Body of pancreas (tissue), 4 donors: Measurements from ENCODE around the gene FAM240B. TPM values are rescaled to one million over a fixed set of nuclear protein-coding genes. Genes with fewer than 3 reads are reported as not detected.

Source experiments
- ATAC-seq: fragments of 150-250 bp; one replicate; pipeline ENCODE4 v1.9.1; 2016
- DNase-seq, 4 donors: peaks; one replicate each; pipeline ENCODE4 v3.0.0-alpha.2; 2019
- H3K27ac ChIP-seq, 4 donors: fragments of 200-600 bp; sonication (generic); 1 replicate in 3 of 4; 2 replicates in 1 of 4; pipeline versions ENCODE4 v1.5.1 to v1.6.1; 2016 to 2019; ENCODE audit warnings: mild to moderate bottlenecking in 1 of 4, mixed read lengths in 1 of 4, moderate library complexity in 1 of 4
- H3K27me3 ChIP-seq, 2 donors: fragments of 200-600 bp; sonication (generic); one replicate each; pipeline ENCODE4 v1.6.0; 2016; ENCODE audit warnings: mild to moderate bottlenecking in 1 of 2
- H3K36me3 ChIP-seq, 2 donors: fragments of 200-600 bp; sonication (generic); replicated peaks in 1 of 2; 2 replicates each; pipeline ENCODE4 v1.5.1; 2016; ENCODE audit warnings: low read depth in 2 of 2; ENCODE audit not compliant: insufficient read depth in 1 of 2
- H3K4me1 ChIP-seq: fragments of 200-600 bp; sonication (generic); one replicate; pipeline ENCODE4 v1.6.0; 2016
- H3K4me3 ChIP-seq, 2 donors: fragments of 200-600 bp; sonication (generic); 1 replicate in 1 of 2; 2 replicates in 1 of 2; pipeline ENCODE4 v1.5.1; 2016 to 2019
- H3K9me3 ChIP-seq, 3 donors: fragments of 200-600 bp; sonication (generic); 1 replicate in 2 of 3; 2 replicates in 1 of 3; pipeline ENCODE4 v1.5.1; 2016
- CTCF ChIP-seq, 7 experiments: fragments of 450-650 bp in 4 of 7; fragments of 200-600 bp in 3 of 7; sonication (generic) in 3 of 7; IDR thresholded peaks; one replicate each; pipeline ENCODE4 v1.5.1; 2016 to 2019; ENCODE audit warnings: antibody characterized with exemption in 7 of 7
- POLR2A ChIP-seq, 3 donors: fragments of 450-650 bp; IDR thresholded peaks; one replicate each; pipeline ENCODE4 v1.6.1; 2016; ENCODE audit warnings: antibody characterized with exemption in 3 of 3, mild to moderate bottlenecking in 2 of 3
- WGBS, 2 donors: methylation state at CpG; one replicate each; pipeline ENCODE4 v1.1.5; 2017; 5-methylcytosine and 5-hydroxymethylcytosine counted together
- intact Hi-C: fragments of 100-400 bp; cut with DNase I; formaldehyde crosslinking; loops from one replicate; pipeline ENCODE4 v1.15.1; 2023
- total RNA-seq, 2 donors: library from RNA; depleted of rRNA; stranded (reverse); fragments of >200 nt; gene quantifications; one replicate each; pipeline ENCODE4 v1.1.0, GENCODE V29; 2016

FAM240B gene
- total RNA-seq, 2 donors from 2014 or later = not detected

- no peaks in the 10 kb centered on the region for H3K36me3 ChIP-seq
- WGBS, 2 donors = 74 to 81% methylated on average over 8 of the region's 8 CpGs
- intact Hi-C loops = no loop called here
- TF ChIP-seq POLR2A (IDR thresholded peaks at IDR 0.05) (no peak), CTCF (IDR thresholded peaks at IDR 0.05) (no peak)
- DNase-seq (no peak), ATAC-seq (no peak)
- H3K27ac ChIP-seq = no peak overlapping the region
- peaks cover 10% of the 10 kb centered on the region for H3K4me1 ChIP-seq
- H3K27me3 ChIP-seq = no peaks in the 10 kb centered on the region
- no peak overlapping the region for H3K4me3 ChIP-seq
- H3K9me3 ChIP-seq = no peaks in the 10 kb centered on the region
These were observed 36.6 kb downstream of the FAM240B start for GRCh38 chr9:38683336-38683735.

GRCh38 chr9:38682713-38683112 lies 37.2 kb downstream of the FAM240B start:
- Histone ChIP-seq H3K4me3 (no peak overlapping the region), H3K27me3 (no peaks in the 10 kb centered on the region), H3K4me1 (peaks cover 5% of the 10 kb centered on the region), H3K9me3 (no peaks in the 10 kb centered on the region), H3K36me3 (no peaks in the 10 kb centered on the region), H3K27ac (no peak overlapping the region)
- intact Hi-C loops = no loop called here
- ATAC-seq = no peak
- no peak for TF ChIP-seq CTCF (IDR thresholded peaks at IDR 0.05)
- no peak for DNase-seq
- WGBS, 2 donors = 75 to 83% methylated on average over 3 of the region's 3 CpGs

- Histone ChIP-seq H3K4me3 (no peak overlapping the region), H3K9me3 (no peaks in the 10 kb centered on the region), H3K36me3 (no peaks in the 10 kb centered on the region), H3K27me3 (no peaks in the 10 kb centered on the region), H3K27ac (no peak overlapping the region), H3K4me1 (no peaks in the 10 kb centered on the region)
- DNase-seq = no peak
- intact Hi-C loops = no loop called here
- ATAC-seq = no peak
- 31 to 40% methylated on average over 4 of the region's 4 CpGs for WGBS, 2 donors
- TF ChIP-seq CTCF (IDR thresholded peaks at IDR 0.05) (no peak), POLR2A (IDR thresholded peaks at IDR 0.05) (no peak)
These were observed 38.1 kb downstream of the FAM240B start for GRCh38 chr9:38681747-38682227.

- intact Hi-C loops = no loop called here
- H3K36me3 ChIP-seq = no peaks in the 10 kb centered on the region
- peaks cover 0 to 4% of the 10 kb centered on the region in 2 donors for H3K27me3 ChIP-seq
- no peak overlapping the region for H3K4me3 ChIP-seq
- TF ChIP-seq CTCF (IDR thresholded peaks at IDR 0.05) = no peak
- TF ChIP-seq POLR2A (IDR thresholded peaks at IDR 0.05) = no peak
- H3K9me3 ChIP-seq = no peaks in the 10 kb centered on the region
- 82 to 91% methylated on average over 13 to 14 of the region's 14 CpGs for WGBS, 2 donors
- DNase-seq = no peak
- ATAC-seq = no peak
- H3K4me1 ChIP-seq = no peaks in the 10 kb centered on the region
- no peak overlapping the region for H3K27ac ChIP-seq
These were observed 39.0 kb downstream of the FAM240B start for GRCh38 chr9:38680837-38681445.

GRCh38 chr9:38677660-38678303 lies 42.2 kb downstream of the FAM240B start:
- Histone ChIP-seq H3K27ac (no peak overlapping the region), H3K9me3 (no peaks in the 10 kb centered on the region), H3K36me3 (no peaks in the 10 kb centered on the region), H3K27me3 (peaks cover 0 to 5% of the 10 kb centered on the region in 2 donors), H3K4me1 (no peaks in the 10 kb centered on the region), H3K4me3 (no peak overlapping the region)
- DNase-seq (no peak), ATAC-seq (no peak)
- intact Hi-C loops = no loop called here
- 41 to 42% methylated on average over 10 to 14 of the region's 14 CpGs for WGBS, 2 donors
- TF ChIP-seq CTCF (IDR thresholded peaks at IDR 0.05) = no peak
- no peak for TF ChIP-seq POLR2A (IDR thresholded peaks at IDR 0.05)
